Neural progenitor cell (in vitro differentiated cells): Measurements from ENCODE around the gene DCST1. TPM values are rescaled to one million over a fixed set of nuclear protein-coding genes. Genes with fewer than 3 reads are reported as not detected.

ENCODE experiments used
- DNase-seq: peaks from one replicate; pipeline ENCODE4 v3.0.0-alpha.2; 2016; ENCODE audit warnings: low spot score
- H2AFZ ChIP-seq: fragments of 200-600 bp; sonication (generic); replicated peaks from 2 replicates; pipeline ENCODE4 v1.6.1; 2016; ENCODE audit warnings: antibody characterized with exemption
- H3F3A ChIP-seq: fragments of 200-600 bp; sonication (generic); 2 replicates; pipeline ENCODE4 v1.6.1; 2016; ENCODE audit warnings: antibody characterized with exemption, low read depth
- H3K27ac ChIP-seq: fragments of 200-600 bp; sonication (generic); 2 replicates; pipeline ENCODE4 v1.5.1; 2016; ENCODE audit warnings: mild to moderate bottlenecking
- H3K27me3 ChIP-seq: fragments of 200-600 bp; sonication (generic); 2 replicates; pipeline ENCODE4 v1.6.1; 2016; ENCODE audit warnings: mild to moderate bottlenecking, moderate library complexity
- H3K36me3 ChIP-seq: fragments of 200-600 bp; sonication (generic); 2 replicates; pipeline ENCODE4 v1.5.1; 2016
- H3K4me1 ChIP-seq: fragments of 200-600 bp; sonication (generic); 2 replicates; pipeline ENCODE4 v1.6.1; 2016; ENCODE audit warnings: mixed run types
- H3K4me2 ChIP-seq: fragments of 200-600 bp; sonication (generic); 2 replicates; pipeline ENCODE4 v1.6.1; 2016
- H3K4me3 ChIP-seq: fragments of 200-600 bp; sonication (generic); 2 replicates; pipeline ENCODE4 v1.5.1; 2016
- H3K79me2 ChIP-seq: fragments of 200-600 bp; sonication (generic); 2 replicates; pipeline ENCODE4 v1.6.1; 2016; ENCODE audit warnings: low read depth
- H3K9ac ChIP-seq: fragments of 200-600 bp; sonication (generic); 2 replicates; pipeline ENCODE4 v1.6.1; 2016
- H3K9me3 ChIP-seq: fragments of 200-600 bp; sonication (generic); 2 replicates; pipeline ENCODE4 v1.5.1; 2016; ENCODE audit warnings: low read depth
- H4K20me1 ChIP-seq: fragments of 200-600 bp; sonication (generic); 2 replicates; pipeline ENCODE4 v1.6.1; 2016; ENCODE audit warnings: low read depth
- H3K27ac Mint-ChIP-seq: 3 replicates; pipeline ENCODE4 v1.8.0; 2021; ENCODE audit warnings: mixed read lengths
- H3K27me3 Mint-ChIP-seq: 2 replicates; pipeline ENCODE4 v1.8.0; 2022; ENCODE audit warnings: low read depth, mild to moderate bottlenecking, inconsistent platforms, moderate library complexity, mixed read lengths; ENCODE audit not compliant: insufficient read depth
- H3K36me3 Mint-ChIP-seq: 3 replicates; pipeline ENCODE4 v1.8.0; 2021; ENCODE audit warnings: mixed read lengths
- H3K4me1 Mint-ChIP-seq: 3 replicates; pipeline ENCODE4 v1.8.0; 2021; ENCODE audit warnings: mixed read lengths
- H3K4me3 Mint-ChIP-seq: 3 replicates; pipeline ENCODE4 v1.8.0; 2021; ENCODE audit warnings: mild to moderate bottlenecking, moderate library complexity, mixed read lengths
- H3K9me3 Mint-ChIP-seq: 3 replicates; pipeline ENCODE4 v1.8.0; 2020; ENCODE audit warnings: mixed read lengths
- CTCF ChIP-seq: fragments of 200-600 bp; sonication (generic); IDR thresholded peaks from 2 replicates; pipeline ENCODE4 v1.5.1; 2017; ENCODE audit warnings: antibody characterized with exemption, mild to moderate bottlenecking
- EZH2 ChIP-seq: fragments of 200-600 bp; sonication (generic); IDR thresholded peaks from 2 replicates; pipeline ENCODE4 v1.6.1; 2017; ENCODE audit warnings: antibody characterized with exemption, mild to moderate bottlenecking, moderate library complexity
- EZH2phosphoT487 ChIP-seq: fragments of 200-600 bp; sonication (generic); IDR thresholded peaks from 2 replicates; pipeline ENCODE4 v1.6.1; 2017; ENCODE audit warnings: antibody characterized with exemption
- total RNA-seq: library from RNA; depleted of rRNA; stranded (reverse); fragments of >200 nt; gene quantifications from 2 replicates; pipeline ENCODE4 v1.2.3, GENCODE V29; 2015; ENCODE audit warnings: low replicate concordance

DCST1 gene
- total RNA-seq, 1 donor from 2014 or later, result not detected

GRCh38 chr1:155079487-155080311 lies 46.1 kb downstream of the DCST1 start:
- TF ChIP-seq EZH2 (peak; percentile 92), CTCF (no peak), EZH2phosphoT487 (peak; percentile 62)
- Histone ChIP-seq H3K27ac (no peak overlapping the region), H3K4me2 (peak overlapping the region; percentile 98), H3K4me1 (peaks cover 34% of the 10 kb centered on the region), H3F3A (peaks cover 67% of the 10 kb centered on the region), H3K9me3 (no peaks in the 10 kb centered on the region), H4K20me1 (peaks cover 21% of the 10 kb centered on the region), H3K79me2 (no peaks in the 10 kb centered on the region), H3K27me3 (peaks cover 78% of the 10 kb centered on the region), H3K36me3 (no peaks in the 10 kb centered on the region), H3K9ac (no peak overlapping the region), H3K4me3 (peak overlapping the region; percentile 80), H2AFZ (no peak overlapping the region)
- Mint-ChIP-seq H3K36me3 (no peaks in the 10 kb centered on the region), H3K27ac (peak overlapping the region; percentile 14), H3K27me3 (peaks cover 52% of the 10 kb centered on the region), H3K4me1 (peaks cover 58% of the 10 kb centered on the region), H3K9me3 (no peaks in the 10 kb centered on the region), H3K4me3 (peak overlapping the region; percentile 94)
- peak; percentile 46 for DNase-seq

- no peak overlapping the region for H3K27ac ChIP-seq
- DNase-seq, result peak; percentile 95
- no peaks in the 10 kb centered on the region for H3K9me3 Mint-ChIP-seq
- H3K4me1 Mint-ChIP-seq, result peaks cover 59% of the 10 kb centered on the region
- peaks cover 70% of the 10 kb centered on the region for H3F3A ChIP-seq
- H2AFZ ChIP-seq, result peak overlapping the region; percentile 68
- H3K36me3 ChIP-seq, result no peaks in the 10 kb centered on the region
- no peak overlapping the region for H3K9ac ChIP-seq
- peaks cover 22% of the 10 kb centered on the region for H4K20me1 ChIP-seq
- no peaks in the 10 kb centered on the region for H3K36me3 Mint-ChIP-seq
- H3K4me1 ChIP-seq, result peaks cover 34% of the 10 kb centered on the region
- H3K4me2 ChIP-seq, result peak overlapping the region; percentile 98
- peaks cover 71% of the 10 kb centered on the region for H3K27me3 ChIP-seq
- peaks cover 50% of the 10 kb centered on the region for H3K27me3 Mint-ChIP-seq
- peak overlapping the region; percentile 80 for H3K4me3 ChIP-seq
- H3K27ac Mint-ChIP-seq, result no peak overlapping the region
- no peak for TF ChIP-seq EZH2
- no peak for TF ChIP-seq EZH2phosphoT487
- no peak for TF ChIP-seq CTCF
- peak overlapping the region; percentile 82 for H3K4me3 Mint-ChIP-seq
- no peaks in the 10 kb centered on the region for H3K79me2 ChIP-seq
- no peaks in the 10 kb centered on the region for H3K9me3 ChIP-seq
These were observed 46.9 kb downstream of the DCST1 start for GRCh38 chr1:155080312-155081228.

- H3F3A ChIP-seq, result peaks cover 59% of the 10 kb centered on the region
- peaks cover 28% of the 10 kb centered on the region for H3K4me1 ChIP-seq
- TF ChIP-seq EZH2 (peak; percentile 96), CTCF (no peak)
- no peak overlapping the region for H3K9ac ChIP-seq
- H3K36me3 ChIP-seq, result no peaks in the 10 kb centered on the region
- Mint-ChIP-seq H3K27me3 (peaks cover 46% of the 10 kb centered on the region), H3K27ac (no peak overlapping the region), H3K9me3 (no peaks in the 10 kb centered on the region), H3K4me1 (peaks cover 50% of the 10 kb centered on the region), H3K36me3 (no peaks in the 10 kb centered on the region), H3K4me3 (peak overlapping the region; percentile 82)
- DNase-seq, result peak; percentile 57
- no peak overlapping the region for H2AFZ ChIP-seq
- H3K9me3 ChIP-seq, result no peaks in the 10 kb centered on the region
- H3K4me2 ChIP-seq, result peak overlapping the region; percentile 98
- no peak overlapping the region for H3K27ac ChIP-seq
- H3K79me2 ChIP-seq, result no peaks in the 10 kb centered on the region
- peaks cover 75% of the 10 kb centered on the region for H3K27me3 ChIP-seq
- peaks cover 29% of the 10 kb centered on the region for H4K20me1 ChIP-seq
- H3K4me3 ChIP-seq, result peak overlapping the region; percentile 80
These were observed 48.1 kb downstream of the DCST1 start for GRCh38 chr1:155081472-155082300.
